Large intestine (tissue), 3 donors: ENCODE data around the gene DSPP. TPM values are rescaled to one million over a fixed set of nuclear protein-coding genes. Genes with fewer than 3 reads are reported as not detected.

Experiments used
- DNase-seq, 2 donors: peaks; one replicate each; pipeline versions ENCODE4 v3.0.0 to v3.0.0-alpha.2; 2013
- H3K27ac ChIP-seq: one replicate; pipeline ENCODE4 v1.5.1; 2013; ENCODE audit warnings: low read length
- H3K27me3 ChIP-seq: 2 replicates; pipeline ENCODE4 v1.6.1; 2013; ENCODE audit warnings: low read length; ENCODE audit not compliant: control insufficient read depth, insufficient read depth
- H3K36me3 ChIP-seq: 2 replicates; pipeline ENCODE4 v1.6.1; 2013; ENCODE audit warnings: low read length; ENCODE audit not compliant: control insufficient read depth, insufficient read depth
- H3K4me1 ChIP-seq: one replicate; pipeline ENCODE4 v1.6.1; 2013; ENCODE audit warnings: low read length; ENCODE audit not compliant: control insufficient read depth, insufficient read depth
- H3K4me3 ChIP-seq: one replicate; pipeline ENCODE4 v1.5.1; 2013; ENCODE audit warnings: low read length
- H3K9me3 ChIP-seq: one replicate; pipeline ENCODE4 v1.6.1; 2013; ENCODE audit warnings: mild to moderate bottlenecking, low read depth, low read length, moderate library complexity; ENCODE audit not compliant: control insufficient read depth
- WGBS: methylation state at CpG from one replicate; pipeline ENCODE4 v1.1.5; 2013; ENCODE audit warnings: low lambda C conversion rate; ENCODE audit not compliant: insufficient coverage; 5-methylcytosine and 5-hydroxymethylcytosine counted together
- polyA plus RNA-seq: library from polyadenylated mRNA; unstranded; fragments of 120-200 nt; gene quantifications from one replicate; pipeline ENCODE4 v1.2.1, GENCODE V29; 2013

DSPP gene
- polyA plus RNA-seq, 1 donor: 0.01 TPM

- H3K27ac ChIP-seq: no peak overlapping the region
- H3K27me3 ChIP-seq: no peaks in the 10 kb centered on the region
- no peaks in the 10 kb centered on the region for H3K36me3 ChIP-seq
- no peaks in the 10 kb centered on the region for H3K4me1 ChIP-seq
- 70% methylated on average over 1 of the region's 2 CpGs for WGBS
- H3K4me3 ChIP-seq: no peak overlapping the region
- no peaks in the 10 kb centered on the region for H3K9me3 ChIP-seq
- no peak for DNase-seq
These were observed 16.4 kb downstream of the DSPP start for GRCh38 chr4:87624698-87625097.

GRCh38 chr4:87631668-87632067 lies 23.3 kb downstream of the DSPP start:
- H3K9me3 ChIP-seq: no peaks in the 10 kb centered on the region
- no peaks in the 10 kb centered on the region for H3K36me3 ChIP-seq

GRCh38 chr4:87632469-87632868 lies 24.1 kb downstream of the DSPP start:
- no peaks in the 10 kb centered on the region for H3K4me1 ChIP-seq
- no peaks in the 10 kb centered on the region for H3K9me3 ChIP-seq
- 60% methylated on average over 1 of the region's 1 CpG for WGBS
- no peak overlapping the region for H3K27ac ChIP-seq
- DNase-seq: no peak
- H3K36me3 ChIP-seq: no peaks in the 10 kb centered on the region
- H3K4me3 ChIP-seq: no peak overlapping the region
- no peaks in the 10 kb centered on the region for H3K27me3 ChIP-seq

More at GRCh38 chr4:87631668-87632067, 23.3 kb downstream of the DSPP start:
- H3K27ac ChIP-seq: no peak overlapping the region
- no peaks in the 10 kb centered on the region for H3K27me3 ChIP-seq
- DNase-seq: no peak
- no peak overlapping the region for H3K4me3 ChIP-seq
- no peaks in the 10 kb centered on the region for H3K4me1 ChIP-seq

GRCh38 chr4:87633243-87633642 lies 24.9 kb downstream of the DSPP start:
- WGBS: no CpG with 5 or more reads among the region's 2 CpGs
- H3K4me3 ChIP-seq: no peak overlapping the region
- H3K36me3 ChIP-seq: no peaks in the 10 kb centered on the region
- H3K27me3 ChIP-seq: no peaks in the 10 kb centered on the region
- peak in 1 of 2 donors; percentile 24 for DNase-seq
- H3K4me1 ChIP-seq: no peaks in the 10 kb centered on the region
- no peak overlapping the region for H3K27ac ChIP-seq
- H3K9me3 ChIP-seq: no peaks in the 10 kb centered on the region

- H3K27me3 ChIP-seq: no peaks in the 10 kb centered on the region
- H3K36me3 ChIP-seq: no peaks in the 10 kb centered on the region
- no peaks in the 10 kb centered on the region for H3K4me1 ChIP-seq
- no peak overlapping the region for H3K4me3 ChIP-seq
- H3K27ac ChIP-seq: no peak overlapping the region
- no peaks in the 10 kb centered on the region for H3K9me3 ChIP-seq
- WGBS: no CpG with 5 or more reads among the region's 6 CpGs
- no peak for DNase-seq
These were observed 36.0 kb downstream of the DSPP start for GRCh38 chr4:87644286-87644685.

GRCh38 chr4:87649980-87650379 lies 41.7 kb downstream of the DSPP start, which contains the start of gene DMP1:
DMP1 (plus strand) TSS chr4:87650280; CDS start chr4:87656493, 6,213 bp downstream.
- Histone ChIP-seq H3K4me3 (no peak within 1 kb of the TSS), H3K4me1 (no peaks in the 10 kb centered on the region), H3K9me3 (no peaks in the 10 kb centered on the region), H3K36me3 (no peaks in the 10 kb centered on the region), H3K27ac (no peak within 1 kb of the TSS), H3K27me3 (no peaks in the 10 kb centered on the region)
- WGBS: no CpG with 5 or more reads among the region's 3 CpGs
- no peak for DNase-seq

GRCh38 chr4:87650938-87651337 lies 42.6 kb downstream of the DSPP start:
- no peak for DNase-seq
- Histone ChIP-seq H3K4me1 (no peaks in the 10 kb centered on the region), H3K9me3 (no peaks in the 10 kb centered on the region), H3K36me3 (no peaks in the 10 kb centered on the region), H3K4me3 (no peak overlapping the region), H3K27ac (no peak overlapping the region), H3K27me3 (no peaks in the 10 kb centered on the region)
- WGBS: 75% methylated on average over 1 of the region's 2 CpGs

- Histone ChIP-seq H3K4me3 (no peak overlapping the region), H3K9me3 (no peaks in the 10 kb centered on the region), H3K27me3 (no peaks in the 10 kb centered on the region), H3K36me3 (no peaks in the 10 kb centered on the region), H3K27ac (no peak overlapping the region), H3K4me1 (no peaks in the 10 kb centered on the region)
- DNase-seq: no peak
- 100% methylated on average over 2 of the region's 3 CpGs for WGBS
These were observed 43.6 kb downstream of the DSPP start for GRCh38 chr4:87651941-87652340.

GRCh38 chr4:87654487-87655044 lies 46.2 kb downstream of the DSPP start:
- H3K27me3 ChIP-seq: no peaks in the 10 kb centered on the region
- no peaks in the 10 kb centered on the region for H3K36me3 ChIP-seq
- no peak for DNase-seq
- 33% methylated on average over 1 of the region's 1 CpG for WGBS
- H3K27ac ChIP-seq: no peak overlapping the region
- no peak overlapping the region for H3K4me3 ChIP-seq
- no peaks in the 10 kb centered on the region for H3K9me3 ChIP-seq
- H3K4me1 ChIP-seq: no peaks in the 10 kb centered on the region

GRCh38 chr4:87657525-87657924 lies 49.2 kb downstream of the DSPP start:
- Histone ChIP-seq H3K4me1 (no peaks in the 10 kb centered on the region), H3K27me3 (no peaks in the 10 kb centered on the region), H3K9me3 (no peaks in the 10 kb centered on the region), H3K4me3 (no peak overlapping the region), H3K27ac (no peak overlapping the region), H3K36me3 (no peaks in the 10 kb centered on the region)
- DNase-seq: no peak
- WGBS: no CpG with 5 or more reads among the region's 3 CpGs

- Histone ChIP-seq H3K9me3 (no peaks in the 10 kb centered on the region), H3K4me1 (no peaks in the 10 kb centered on the region), H3K4me3 (no peak overlapping the region), H3K27ac (no peak overlapping the region), H3K27me3 (no peaks in the 10 kb centered on the region), H3K36me3 (no peaks in the 10 kb centered on the region)
- no peak for DNase-seq
- WGBS: no CpG with 5 or more reads among the region's 3 CpGs
These were observed 51.1 kb downstream of the DSPP start for GRCh38 chr4:87659247-87659931.
